B cell (primary cell): ENCODE measurements around the gene RIPOR3. TPM values are rescaled to one million over a fixed set of nuclear protein-coding genes. Genes with fewer than 3 reads are reported as not detected.

Source experiments
- ATAC-seq: fragments of 200-7000 bp; cut with Tn5 transposase; one replicate; pipeline ENCODE4 v1.10.0; 2021; ENCODE audit warnings: low read depth, mild to moderate bottlenecking, moderate number of reproducible peaks, moderate library complexity
- CTCF ChIA-PET: fragments of 350-600 bp; sonication (Branson Sonifier 250); formaldehyde crosslinking; loops from one replicate; lab custom pipeline; 2021; ENCODE audit warnings: antibody characterized with exemption, inconsistent platforms; lab: Charles Lee
- POLR2A ChIA-PET: fragments of 350-600 bp; sonication (Branson Sonifier 250); formaldehyde crosslinking; loops from one replicate; lab custom pipeline; 2021; ENCODE audit warnings: antibody characterized with exemption; lab: Charles Lee
- DNase-seq: peaks from one replicate; pipeline ENCODE4 v3.0.0; 2013
- H2AFZ ChIP-seq: 2 replicates; pipeline ENCODE4 v1.6.1; 2012; ENCODE audit warnings: mild to moderate bottlenecking, low read depth, low read length; ENCODE audit not compliant: insufficient read depth, poor library complexity, severe bottlenecking
- H3K27ac ChIP-seq, 2 donors: 1 replicate in 1 of 2; 2 replicates in 1 of 2; pipeline ENCODE4 v1.5.1; 2012 to 2013; ENCODE audit warnings: low read length in 2 of 2, mild to moderate bottlenecking in 2 of 2, moderate library complexity in 1 of 2
- H3K27me3 ChIP-seq, 4 experiments: fragments of 200-600 bp in 1 of 4; sonication (generic) in 1 of 4; replicated peaks in 1 of 4; 1 replicate in 2 of 4; 2 replicates in 2 of 4; pipeline versions ENCODE4 v1.6.1 to v1.7.0; 2013 to 2016; ENCODE audit warnings: low read length in 3 of 4, mild to moderate bottlenecking in 2 of 4, mixed read lengths in 1 of 4, moderate library complexity in 1 of 4; ENCODE audit not compliant: insufficient read depth in 4 of 4, control insufficient read depth in 3 of 4; ENCODE audit errors: control extremely low read depth in 1 of 4
- H3K36me3 ChIP-seq, 2 experiments: replicated peaks in 1 of 2; 1 replicate in 1 of 2; 2 replicates in 1 of 2; pipeline versions ENCODE4 v1.6.1 to v1.7.1; 2013; ENCODE audit warnings: low read length in 1 of 2; ENCODE audit not compliant: insufficient read depth in 2 of 2, control insufficient read depth in 1 of 2; ENCODE audit errors: control extremely low read depth in 1 of 2, extremely low read depth in 1 of 2
- H3K4me1 ChIP-seq, 2 donors: fragments of 200-600 bp in 1 of 2; sonication (generic) in 1 of 2; 1 replicate in 1 of 2; 2 replicates in 1 of 2; pipeline versions ENCODE4 v1.5.1 to v1.6.1; 2013 to 2017; ENCODE audit warnings: low read length in 2 of 2; ENCODE audit not compliant: control insufficient read depth in 2 of 2, insufficient read depth in 2 of 2
- H3K4me2 ChIP-seq: replicated peaks from 2 replicates; pipeline ENCODE3; 2012; ENCODE audit warnings: mild to moderate bottlenecking, low read depth, low read length; ENCODE audit not compliant: poor library complexity, severe bottlenecking
- H3K4me3 ChIP-seq, 5 experiments: fragments of 200-600 bp in 1 of 5; sonication (generic) in 1 of 5; 1 replicate in 3 of 5; 2 replicates in 2 of 5; pipeline versions ENCODE4 v1.5.1 to v1.7.0; 2011 to 2016; ENCODE audit warnings: low read length in 4 of 5, mild to moderate bottlenecking in 4 of 5, low read depth in 2 of 5, control low read depth in 1 of 5, moderate library complexity in 1 of 5; ENCODE audit not compliant: insufficient read depth in 1 of 5; ENCODE audit errors: control extremely low read depth in 1 of 5, extremely low read depth in 1 of 5
- H3K79me2 ChIP-seq: fragments of 200-600 bp; sonication (generic); one replicate; pipeline ENCODE4 v1.6.0; 2016; ENCODE audit warnings: low read length; ENCODE audit not compliant: control insufficient read depth, insufficient read depth
- H3K9ac ChIP-seq: fragments of 200-600 bp; sonication (generic); 2 replicates; pipeline ENCODE4 v1.6.1; 2017; ENCODE audit warnings: mild to moderate bottlenecking, low read length, moderate library complexity
- H3K9me3 ChIP-seq, 3 donors: one replicate each; pipeline versions ENCODE4 v1.6.1 to v1.7.1; 2013; ENCODE audit warnings: low read length in 2 of 3; ENCODE audit not compliant: control insufficient read depth in 2 of 3, insufficient read depth in 1 of 3; ENCODE audit errors: control extremely low read depth in 1 of 3
- H4K20me1 ChIP-seq: 2 replicates; pipeline ENCODE4 v1.6.0; 2012; ENCODE audit warnings: mild to moderate bottlenecking, low read length; ENCODE audit not compliant: insufficient read depth, control insufficient read depth, poor library complexity, severe bottlenecking
- H3K27ac Mint-ChIP-seq: one replicate; pipeline ENCODE4 v1.8.0; 2021; ENCODE audit warnings: mixed read lengths
- H3K27me3 Mint-ChIP-seq: one replicate; pipeline ENCODE4 v1.8.0; 2021; ENCODE audit warnings: mixed read lengths
- H3K4me1 Mint-ChIP-seq: one replicate; pipeline ENCODE4 v1.8.0; 2021; ENCODE audit warnings: mixed read lengths
- H3K4me3 Mint-ChIP-seq: one replicate; pipeline ENCODE4 v1.8.0; 2021; ENCODE audit warnings: mixed read lengths
- H3K9me3 Mint-ChIP-seq: one replicate; pipeline ENCODE4 v1.8.0; 2022; ENCODE audit warnings: mixed read lengths; ENCODE audit not compliant: insufficient read depth
- EZH2 ChIP-seq: IDR thresholded peaks from 2 replicates; pipeline ENCODE4 v1.6.1; 2012; ENCODE audit warnings: borderline replicate concordance, low read depth, mild to moderate bottlenecking, moderate library complexity, low read length; ENCODE audit not compliant: insufficient read depth, poor library complexity, severe bottlenecking
- WGBS: methylation state at CpG from one replicate; pipeline ENCODE4 v1.1.5; 2013; ENCODE audit warnings: missing lambda C conversion rate; ENCODE audit not compliant: insufficient coverage; 5-methylcytosine and 5-hydroxymethylcytosine counted together
- intact Hi-C: fragments of 100-400 bp; cut with micrococcal nuclease; formaldehyde crosslinking; loops from one replicate; pipeline ENCODE4 v1.10.0; 2022
- polyA plus RNA-seq: library from polyadenylated mRNA; depleted of rRNA; stranded (reverse); fragments of >200 nt; gene quantifications from 2 replicates; pipeline ENCODE4 v1.2.3, GENCODE V29; 2012
- total RNA-seq, 2 donors: library from RNA; stranded (reverse); fragments of 120-200 nt in 1 of 2; gene quantifications; 1 replicate in 1 of 2; 2 replicates in 1 of 2; pipeline versions ENCODE4 v1.2.3 to v1.2.4, GENCODE V29; 2013 to 2022
- TF ChIP-seq, protein P1 (sequence below): fragments of 200-600 bp; IDR thresholded peaks from one replicate; pipeline ENCODE4 v1.8.0; 2022; ENCODE audit warnings: antibody characterized with exemption, mild to moderate bottlenecking

Gene RIPOR3
- total and polyA plus RNA-seq, 2 donors (not counting 1 experiment from before 2014, with no cell fraction given) = 0.09 to 0.27 TPM

GRCh38 chr20:50720026-50720425, 28.7 kb upstream of the RIPOR3 start:
- Histone ChIP-seq H3K79me2 (no peaks in the 10 kb centered on the region), H3K4me2 (no peak overlapping the region), H4K20me1 (no peaks in the 10 kb centered on the region), H3K9me3 (no peaks in the 10 kb centered on the region), H3K9ac (no peak overlapping the region), H2AFZ (no peak overlapping the region), H3K27ac (no peak overlapping the region), H3K27me3 (peaks cover 0 to 4% (median 0%) of the 10 kb centered on the region in 4 experiments), H3K4me3 (no peak overlapping the region), H3K4me1 (no peaks in the 10 kb centered on the region), H3K36me3 (no peaks in the 10 kb centered on the region)
- H3K27ac Mint-ChIP-seq = no peak overlapping the region
- no CpG with 5 or more reads among the region's 5 CpGs for WGBS
- POLR2A ChIA-PET = interaction anchor here (0.7 kb wide), 1 partner anchor 472 kb away, joined by 5 read pairs; no protein-coding TSS in a partner anchor
- intact Hi-C loops = loop anchor here (5.0 kb wide), 1 partner anchor 1673 kb away; the partner anchor contains the start of gene CSE1L
- ATAC-seq = no peak
- no peaks in the 10 kb centered on the region for H3K4me1 Mint-ChIP-seq
- H3K4me3 Mint-ChIP-seq = no peak overlapping the region
- CTCF ChIA-PET = interaction anchor here (1.7 kb wide), 1 partner anchor 30 kb away, joined by 4 read pairs; no protein-coding TSS in a partner anchor
- peaks cover 20% of the 10 kb centered on the region for H3K27me3 Mint-ChIP-seq
- no peak for DNase-seq
- no peaks in the 10 kb centered on the region for H3K9me3 Mint-ChIP-seq
- no peak for TF ChIP-seq EZH2
- TF ChIP-seq, protein P1, sequence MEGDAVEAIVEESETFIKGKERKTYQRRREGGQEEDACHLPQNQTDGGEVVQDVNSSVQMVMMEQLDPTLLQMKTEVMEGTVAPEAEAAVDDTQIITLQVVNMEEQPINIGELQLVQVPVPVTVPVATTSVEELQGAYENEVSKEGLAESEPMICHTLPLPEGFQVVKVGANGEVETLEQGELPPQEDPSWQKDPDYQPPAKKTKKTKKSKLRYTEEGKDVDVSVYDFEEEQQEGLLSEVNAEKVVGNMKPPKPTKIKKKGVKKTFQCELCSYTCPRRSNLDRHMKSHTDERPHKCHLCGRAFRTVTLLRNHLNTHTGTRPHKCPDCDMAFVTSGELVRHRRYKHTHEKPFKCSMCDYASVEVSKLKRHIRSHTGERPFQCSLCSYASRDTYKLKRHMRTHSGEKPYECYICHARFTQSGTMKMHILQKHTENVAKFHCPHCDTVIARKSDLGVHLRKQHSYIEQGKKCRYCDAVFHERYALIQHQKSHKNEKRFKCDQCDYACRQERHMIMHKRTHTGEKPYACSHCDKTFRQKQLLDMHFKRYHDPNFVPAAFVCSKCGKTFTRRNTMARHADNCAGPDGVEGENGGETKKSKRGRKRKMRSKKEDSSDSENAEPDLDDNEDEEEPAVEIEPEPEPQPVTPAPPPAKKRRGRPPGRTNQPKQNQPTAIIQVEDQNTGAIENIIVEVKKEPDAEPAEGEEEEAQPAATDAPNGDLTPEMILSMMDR = no peak

DNA sequence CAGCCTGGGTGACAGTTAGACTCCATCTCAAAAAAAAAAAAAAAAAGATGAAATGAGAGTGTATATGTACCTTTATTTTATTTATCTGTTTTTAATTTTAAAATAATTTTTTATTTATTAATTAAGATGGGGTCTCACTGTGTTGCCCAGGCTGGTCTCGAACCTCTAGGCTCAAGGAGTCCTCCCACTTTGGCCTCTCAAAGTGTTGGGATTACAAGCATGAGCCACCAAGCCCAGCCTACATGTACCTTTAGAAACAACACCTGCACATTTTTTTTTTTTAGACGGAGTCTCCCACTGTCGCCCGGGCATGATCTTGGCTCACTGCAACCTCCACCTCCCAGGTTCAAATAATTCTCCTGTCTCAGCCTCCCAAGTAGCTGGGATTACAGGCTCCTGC, 28.0 kb upstream of the RIPOR3 start:
- peaks cover 0 to 4% (median 0%) of the 10 kb centered on the region in 4 experiments for H3K27me3 ChIP-seq
- ATAC-seq = no peak
- H3K79me2 ChIP-seq = no peaks in the 10 kb centered on the region
- intact Hi-C loops = no loop called here
- Mint-ChIP-seq H3K27me3 (peaks cover 20% of the 10 kb centered on the region), H3K4me3 (no peak overlapping the region), H3K9me3 (no peaks in the 10 kb centered on the region), H3K27ac (no peak overlapping the region), H3K4me1 (no peaks in the 10 kb centered on the region)
- no peak overlapping the region for H2AFZ ChIP-seq
- CTCF ChIA-PET = no interaction called here
- no peak for DNase-seq
- TF ChIP-seq, protein P1 = no peak
- TF ChIP-seq EZH2 = no peak
- H3K4me3 ChIP-seq = no peak overlapping the region
- no peak overlapping the region for H3K4me2 ChIP-seq
- no peaks in the 10 kb centered on the region for H3K4me1 ChIP-seq
- no peaks in the 10 kb centered on the region for H3K9me3 ChIP-seq
- 100% methylated on average over 3 of the region's 4 CpGs for WGBS
- POLR2A ChIA-PET = no interaction called here
- H3K27ac ChIP-seq = no peak overlapping the region
- H4K20me1 ChIP-seq = no peaks in the 10 kb centered on the region
- H3K36me3 ChIP-seq = no peaks in the 10 kb centered on the region
- H3K9ac ChIP-seq = no peak overlapping the region
